IMR-90 (cell line): Measurements from ENCODE around the gene MAP1LC3A.

ENCODE experiments used
- BHLHE40 ChIP-seq: fragments of 150-350 bp; IDR thresholded peaks from 2 replicates; pipeline ENCODE4 v1.6.1; 2016; ENCODE audit warnings: mild to moderate bottlenecking, low read depth, low read length
- CEBPB ChIP-seq: IDR thresholded peaks from 2 replicates; pipeline ENCODE4 v1.6.1; 2012; ENCODE audit warnings: low read depth, low read length, improper control_type of control experiment
- MAFK ChIP-seq: IDR thresholded peaks from 2 replicates; pipeline ENCODE4 v1.6.1; 2012; ENCODE audit warnings: low read depth, low read length, improper control_type of control experiment
- MXI1 ChIP-seq: IDR thresholded peaks from 2 replicates; pipeline ENCODE4 v1.6.1; 2012; ENCODE audit warnings: low read depth, mild to moderate bottlenecking, low read length, moderate library complexity, borderline replicate concordance
- POLR2A ChIP-seq: IDR thresholded peaks from 2 replicates; pipeline ENCODE4 v1.6.1; 2012; ENCODE audit warnings: mild to moderate bottlenecking, low read depth, low read length
- RAD21 ChIP-seq: IDR thresholded peaks from 2 replicates; pipeline ENCODE4 v1.6.1; 2012; ENCODE audit warnings: low read length, improper control_type of control experiment
- RCOR1 ChIP-seq: IDR thresholded peaks from 2 replicates; pipeline ENCODE4 v1.6.1; 2012; ENCODE audit warnings: mild to moderate bottlenecking, low read length, improper control_type of control experiment; ENCODE audit not compliant: insufficient replicate concordance
- RFX5 ChIP-seq: IDR thresholded peaks from 2 replicates; pipeline ENCODE4 v1.8.0; 2012; ENCODE audit warnings: low read depth, mild to moderate bottlenecking, low read length, moderate library complexity
- SMC3 ChIP-seq: fragments of 150-350 bp; IDR thresholded peaks from 2 replicates; pipeline ENCODE4 v1.6.1; 2016; ENCODE audit warnings: low read depth, mild to moderate bottlenecking, antibody characterized with exemption, low read length, moderate library complexity
- TF ChIP-seq, protein P1 (sequence below): conservative IDR thresholded peaks from 2 replicates; pipeline ENCODE4 v1.5.1; 2012; ENCODE audit warnings: mild to moderate bottlenecking, low read depth, low read length, improper control_type of control experiment
- TF ChIP-seq, protein P2 (sequence below): fragments of 150-350 bp; IDR thresholded peaks from 2 replicates; pipeline ENCODE4 v1.6.1; 2017; ENCODE audit warnings: mild to moderate bottlenecking, antibody characterized with exemption, low read length, low read depth
- TF ChIP-seq, protein P3 (sequence below): fragments of 150-350 bp; IDR thresholded peaks from 2 replicates; pipeline ENCODE4 v1.6.1; 2016; ENCODE audit warnings: low read depth, mild to moderate bottlenecking, low read length, moderate library complexity, borderline replicate concordance

DNA sequence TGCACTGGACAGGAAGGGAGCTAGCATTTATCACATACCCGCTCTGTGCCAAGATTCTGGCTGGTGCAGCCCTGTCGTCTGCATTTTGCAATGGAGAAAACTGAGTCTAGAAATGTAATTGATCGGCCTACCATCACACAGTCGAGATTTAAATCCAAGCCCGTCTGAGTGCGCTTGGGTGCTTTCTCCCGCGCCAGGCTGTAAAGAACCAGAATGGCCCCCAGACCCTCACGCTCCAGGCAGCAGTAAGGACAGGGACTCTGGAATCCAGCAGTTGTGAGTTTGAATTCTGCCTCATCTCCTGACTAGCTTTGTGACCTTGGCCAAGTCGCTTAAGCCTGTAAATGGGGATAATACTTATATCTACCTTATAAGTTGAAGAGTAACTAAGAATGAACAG, 31.5 kb upstream of the MAP1LC3A start:
- TF ChIP-seq, protein P1, sequence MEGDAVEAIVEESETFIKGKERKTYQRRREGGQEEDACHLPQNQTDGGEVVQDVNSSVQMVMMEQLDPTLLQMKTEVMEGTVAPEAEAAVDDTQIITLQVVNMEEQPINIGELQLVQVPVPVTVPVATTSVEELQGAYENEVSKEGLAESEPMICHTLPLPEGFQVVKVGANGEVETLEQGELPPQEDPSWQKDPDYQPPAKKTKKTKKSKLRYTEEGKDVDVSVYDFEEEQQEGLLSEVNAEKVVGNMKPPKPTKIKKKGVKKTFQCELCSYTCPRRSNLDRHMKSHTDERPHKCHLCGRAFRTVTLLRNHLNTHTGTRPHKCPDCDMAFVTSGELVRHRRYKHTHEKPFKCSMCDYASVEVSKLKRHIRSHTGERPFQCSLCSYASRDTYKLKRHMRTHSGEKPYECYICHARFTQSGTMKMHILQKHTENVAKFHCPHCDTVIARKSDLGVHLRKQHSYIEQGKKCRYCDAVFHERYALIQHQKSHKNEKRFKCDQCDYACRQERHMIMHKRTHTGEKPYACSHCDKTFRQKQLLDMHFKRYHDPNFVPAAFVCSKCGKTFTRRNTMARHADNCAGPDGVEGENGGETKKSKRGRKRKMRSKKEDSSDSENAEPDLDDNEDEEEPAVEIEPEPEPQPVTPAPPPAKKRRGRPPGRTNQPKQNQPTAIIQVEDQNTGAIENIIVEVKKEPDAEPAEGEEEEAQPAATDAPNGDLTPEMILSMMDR, result no peak
- TF ChIP-seq POLR2A (no peak), BHLHE40 (no peak), MAFK (no peak), SMC3 (no peak), MXI1 (no peak), RFX5 (no peak), RAD21 (no peak), CEBPB (no peak), RCOR1 (no peak)
- TF ChIP-seq, protein P2, sequence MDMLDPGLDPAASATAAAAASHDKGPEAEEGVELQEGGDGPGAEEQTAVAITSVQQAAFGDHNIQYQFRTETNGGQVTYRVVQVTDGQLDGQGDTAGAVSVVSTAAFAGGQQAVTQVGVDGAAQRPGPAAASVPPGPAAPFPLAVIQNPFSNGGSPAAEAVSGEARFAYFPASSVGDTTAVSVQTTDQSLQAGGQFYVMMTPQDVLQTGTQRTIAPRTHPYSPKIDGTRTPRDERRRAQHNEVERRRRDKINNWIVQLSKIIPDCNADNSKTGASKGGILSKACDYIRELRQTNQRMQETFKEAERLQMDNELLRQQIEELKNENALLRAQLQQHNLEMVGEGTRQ, result no peak
- TF ChIP-seq, protein P3, sequence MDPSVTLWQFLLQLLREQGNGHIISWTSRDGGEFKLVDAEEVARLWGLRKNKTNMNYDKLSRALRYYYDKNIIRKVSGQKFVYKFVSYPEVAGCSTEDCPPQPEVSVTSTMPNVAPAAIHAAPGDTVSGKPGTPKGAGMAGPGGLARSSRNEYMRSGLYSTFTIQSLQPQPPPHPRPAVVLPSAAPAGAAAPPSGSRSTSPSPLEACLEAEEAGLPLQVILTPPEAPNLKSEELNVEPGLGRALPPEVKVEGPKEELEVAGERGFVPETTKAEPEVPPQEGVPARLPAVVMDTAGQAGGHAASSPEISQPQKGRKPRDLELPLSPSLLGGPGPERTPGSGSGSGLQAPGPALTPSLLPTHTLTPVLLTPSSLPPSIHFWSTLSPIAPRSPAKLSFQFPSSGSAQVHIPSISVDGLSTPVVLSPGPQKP, result no peak
